H1 (cell line): Measurements from ENCODE around the gene AHRR. TPM values are rescaled to one million over a fixed set of nuclear protein-coding genes. Genes with fewer than 3 reads are reported as not detected.

ENCODE experiments used
- CTCF ChIA-PET: fragments of 300-600 bp; sonication (Branson Sonifier 250); formaldehyde crosslinking; loops from one replicate; lab custom pipeline; 2021; ENCODE audit not compliant: partially characterized antibody; lab: Charles Lee
- POLR2A ChIA-PET: fragments of 300-600 bp; sonication (Branson Sonifier 250); formaldehyde crosslinking; loops from one replicate; lab custom pipeline; 2021; ENCODE audit warnings: inconsistent platforms; ENCODE audit not compliant: partially characterized antibody; lab: Charles Lee
- DNase-seq, 2 experiments: peaks; one replicate each; pipeline versions ENCODE4 v3.0.0 to v3.0.0-alpha.2; 2010 to 2022; ENCODE audit warnings: low spot score in 2 of 2, low read depth in 1 of 2, mixed read lengths in 1 of 2
- FAIRE-seq: peaks from 2 replicates; lab custom pipeline; 2011; peaks lifted over from hg19 to GRCh38; lab: Jason Lieb, UNC
- H2AFZ ChIP-seq: 2 replicates; pipeline ENCODE4 v1.8.1; 2012; ENCODE audit warnings: low read length, inconsistent platforms
- H2AK5ac ChIP-seq: 2 replicates; pipeline ENCODE4 v1.6.1; 2013; ENCODE audit warnings: low read depth, low read length
- H2BK120ac ChIP-seq: replicated peaks from 2 replicates; pipeline ENCODE3; 2013; ENCODE audit warnings: low read depth, low read length, inconsistent platforms
- H2BK12ac ChIP-seq: 2 replicates; pipeline ENCODE4 v1.6.1; 2013; ENCODE audit warnings: low read depth, low read length
- H2BK15ac ChIP-seq: 2 replicates; pipeline ENCODE4 v1.6.1; 2013; ENCODE audit warnings: low read length
- H2BK20ac ChIP-seq: 2 replicates; pipeline ENCODE4 v1.6.1; 2013; ENCODE audit warnings: low read length
- H2BK5ac ChIP-seq: 2 replicates; pipeline ENCODE4 v1.6.1; 2013; ENCODE audit warnings: low read depth, low read length
- H3K14ac ChIP-seq: 2 replicates; pipeline ENCODE4 v1.6.1; 2013; ENCODE audit warnings: inconsistent platforms; ENCODE audit not compliant: insufficient read length
- H3K18ac ChIP-seq: 2 replicates; pipeline ENCODE4 v1.6.1; 2013; ENCODE audit warnings: low read length; ENCODE audit errors: extremely low read depth
- H3K23ac ChIP-seq: 2 replicates; pipeline ENCODE4 v1.6.1; 2013; ENCODE audit warnings: inconsistent platforms; ENCODE audit not compliant: insufficient read length
- H3K23me2 ChIP-seq: 2 replicates; pipeline ENCODE4 v1.6.1; 2013; ENCODE audit warnings: low read depth, low read length
- H3K27ac ChIP-seq: 2 replicates; pipeline ENCODE4 v1.6.1; 2011; ENCODE audit warnings: low read depth, low read length, inconsistent platforms
- H3K27me3 ChIP-seq, 4 experiments: replicated peaks in 1 of 4; 1 replicate in 1 of 4; 2 replicates in 3 of 4; pipeline versions ENCODE4 v1.6.1 to v1.8.1; 2011 to 2013; ENCODE audit warnings: low read length in 3 of 4, mild to moderate bottlenecking in 3 of 4, inconsistent platforms in 2 of 4, mixed read lengths in 2 of 4, moderate library complexity in 1 of 4; ENCODE audit not compliant: control insufficient read depth in 3 of 4, insufficient read depth in 3 of 4; ENCODE audit errors: extremely low read depth in 1 of 4
- H3K36me3 ChIP-seq, 4 experiments: 2 replicates each; pipeline versions ENCODE4 v1.6.1 to v1.8.1; 2011 to 2013; ENCODE audit warnings: mild to moderate bottlenecking in 4 of 4, low read length in 3 of 4, moderate library complexity in 2 of 4, control low read depth in 1 of 4, inconsistent platforms in 1 of 4; ENCODE audit not compliant: insufficient read depth in 4 of 4, control insufficient read depth in 2 of 4
- H3K4ac ChIP-seq: replicated peaks from 2 replicates; pipeline ENCODE3; 2013; ENCODE audit warnings: low read length, low read depth, mixed read lengths, inconsistent platforms; ENCODE audit not compliant: insufficient read length
- H3K4me1 ChIP-seq, 4 experiments: replicated peaks in 1 of 4; 1 replicate in 1 of 4; 2 replicates in 3 of 4; pipeline versions ENCODE4 v1.6.1 to v1.8.1; 2011 to 2013; ENCODE audit warnings: low read length in 3 of 4, inconsistent platforms in 2 of 4, mixed read lengths in 1 of 4; ENCODE audit not compliant: insufficient read depth in 4 of 4, control insufficient read depth in 3 of 4
- H3K4me2 ChIP-seq, 2 experiments: 2 replicates each; pipeline versions ENCODE4 v1.6.1 to v1.8.1; 2011 to 2013; ENCODE audit warnings: low read depth in 2 of 2, low read length in 2 of 2, control low read depth in 1 of 2, inconsistent platforms in 1 of 2, mild to moderate bottlenecking in 1 of 2; ENCODE audit not compliant: insufficient read depth in 1 of 2
- H3K4me3 ChIP-seq, 4 experiments: fragments of 200-600, 300-600 bp in 1 of 4; sonication (generic), shearing (Covaris generic), sonication (Bioruptor Twin) in 1 of 4; 2 replicates each; pipeline versions ENCODE4 v1.5.1 to v1.8.1; 2011 to 2016; ENCODE audit warnings: low read length in 4 of 4, low read depth in 3 of 4, control low read depth in 2 of 4, inconsistent platforms in 2 of 4, mild to moderate bottlenecking in 2 of 4, mixed read lengths in 1 of 4, moderate library complexity in 1 of 4; ENCODE audit not compliant: insufficient read depth in 2 of 4; ENCODE audit errors: extremely low read depth in 1 of 4
- H3K56ac ChIP-seq: replicated peaks from 2 replicates; pipeline ENCODE3; 2013; ENCODE audit warnings: low read depth, mild to moderate bottlenecking, mixed read lengths, low read length, inconsistent platforms; ENCODE audit not compliant: insufficient read length
- H3K79me1 ChIP-seq: 2 replicates; pipeline ENCODE4 v1.6.1; 2013; ENCODE audit warnings: low read depth, low read length, control low read depth
- H3K79me2 ChIP-seq, 2 experiments: 2 replicates each; pipeline versions ENCODE4 v1.6.1 to v1.8.1; 2012 to 2013; ENCODE audit warnings: low read length in 2 of 2, mild to moderate bottlenecking in 2 of 2, inconsistent platforms in 1 of 2; ENCODE audit not compliant: insufficient read depth in 2 of 2, control insufficient read depth in 1 of 2
- H3K9ac ChIP-seq, 4 experiments: replicated peaks in 1 of 4; 1 replicate in 1 of 4; 2 replicates in 3 of 4; pipeline versions ENCODE4 v1.6.1 to v1.8.1; 2011 to 2013; ENCODE audit warnings: low read depth in 3 of 4, low read length in 3 of 4, control low read depth in 2 of 4, mild to moderate bottlenecking in 2 of 4, moderate library complexity in 2 of 4, inconsistent platforms in 1 of 4; ENCODE audit errors: extremely low read depth in 1 of 4
- H3K9me3 ChIP-seq, 2 experiments: 2 replicates each; pipeline versions ENCODE4 v1.6.1 to v1.8.1; 2012 to 2013; ENCODE audit warnings: mild to moderate bottlenecking in 2 of 2, moderate library complexity in 2 of 2, control low read depth in 1 of 2, inconsistent platforms in 1 of 2, low read depth in 1 of 2, low read length in 1 of 2, mixed read lengths in 1 of 2; ENCODE audit not compliant: insufficient read depth in 2 of 2
- H4K20me1 ChIP-seq, 2 experiments: replicated peaks in 1 of 2; 2 replicates each; pipeline versions ENCODE3 to v1.8.1; 2011 to 2013; ENCODE audit warnings: inconsistent platforms in 2 of 2, low read length in 2 of 2, mild to moderate bottlenecking in 1 of 2; ENCODE audit not compliant: insufficient read depth in 2 of 2, control insufficient read depth in 1 of 2
- H4K5ac ChIP-seq: 2 replicates; pipeline ENCODE4 v1.6.1; 2013; ENCODE audit warnings: low read length, low read depth, mixed read lengths, inconsistent platforms; ENCODE audit not compliant: insufficient read length
- H4K8ac ChIP-seq: 2 replicates; pipeline ENCODE4 v1.8.0; 2013; ENCODE audit warnings: mild to moderate bottlenecking, moderate library complexity, low read length, inconsistent platforms; ENCODE audit not compliant: insufficient read depth; ENCODE audit errors: extremely low read depth
- H4K91ac ChIP-seq: replicated peaks from 2 replicates; pipeline ENCODE3; 2013; ENCODE audit warnings: low read length, mixed read lengths, inconsistent platforms; ENCODE audit not compliant: insufficient read length
- MAX ChIP-seq: IDR thresholded peaks from 2 replicates; pipeline ENCODE4 v1.6.1; 2012; ENCODE audit warnings: inconsistent platforms
- NANOG ChIP-seq: IDR thresholded peaks from 2 replicates; pipeline ENCODE4 v1.6.1; 2011; ENCODE audit warnings: low read length, low read depth, mild to moderate bottlenecking, inconsistent platforms; ENCODE audit not compliant: insufficient read depth, poor library complexity, severe bottlenecking
- RFX5 ChIP-seq: IDR thresholded peaks from 2 replicates; pipeline ENCODE4 v1.6.1; 2011; ENCODE audit warnings: low read depth, low read length, improper control_type of control experiment, borderline replicate concordance
- SAP30 ChIP-seq: fragments of 300-600 bp; sonication (generic); IDR thresholded peaks from 2 replicates; pipeline ENCODE4 v1.7.1; 2012; ENCODE audit warnings: low read length, moderate library complexity, mild to moderate bottlenecking, inconsistent platforms; ENCODE audit not compliant: insufficient read depth, insufficient replicate concordance
- SP1 ChIP-seq: IDR thresholded peaks from 2 replicates; pipeline ENCODE4 v1.6.1; 2011; ENCODE audit warnings: low read depth, low read length
- TAF7 ChIP-seq: optimal IDR thresholded peaks from 2 replicates; pipeline ENCODE3; 2011; ENCODE audit warnings: low read depth, mild to moderate bottlenecking, inconsistent platforms, low read length, moderate library complexity, borderline replicate concordance
- WGBS, 2 experiments: shearing (Covaris generic) in 1 of 2; methylation state at CpG; one replicate each; pipeline versions ENCODE4 v1.1.6 to v1.1.7; 2013 to 2015; ENCODE audit warnings: low lambda C conversion rate in 2 of 2, mixed read lengths in 2 of 2, inconsistent platforms in 1 of 2, low coverage in 1 of 2, missing lambda C conversion rate in 1 of 2; ENCODE audit not compliant: insufficient replicate concordance in 2 of 2, insufficient coverage in 1 of 2, insufficient read length in 1 of 2; ENCODE audit errors: extremely low coverage in 1 of 2, missing lambda C conversion rate in 1 of 2; 5-methylcytosine and 5-hydroxymethylcytosine counted together
- polyA plus RNA-seq, 7 experiments: library from polyadenylated mRNA; depleted of rRNA in 3 of 7; stranded (reverse) in 5 of 7; unstranded in 2 of 7; fragments of >200 nt in 5 of 7; fragments of 200-250 nt in 2 of 7; gene quantifications; 1 replicate in 5 of 7; 2 replicates in 1 of 7; 4 replicates in 1 of 7; pipeline versions ENCODE4 v1.2.1 to v1.2.3, GENCODE V29; 2011 to 2013; ENCODE audit warnings: missing spikeins in 2 of 7, mixed read lengths in 2 of 7
- total RNA-seq: library from RNA; stranded (reverse); fragmentation: NEBNext Ultra II Directional; extraction: Animal tissue kit (Norgen Biotek cat#: 25700); gene quantifications from 2 replicates; pipeline ENCODE4 v1.2.1, GENCODE V29; 2021
- TF ChIP-seq, protein P1 (sequence below), 3 experiments: IDR thresholded peaks; 1 replicate in 2 of 3; 2 replicates in 1 of 3; pipeline versions ENCODE4 v1.5.1 to v1.6.1; 2011; ENCODE audit warnings: low read length in 3 of 3, mild to moderate bottlenecking in 3 of 3, inconsistent platforms in 2 of 3, low read depth in 1 of 3, moderate library complexity in 1 of 3; ENCODE audit not compliant: insufficient read depth in 1 of 3; ENCODE audit errors: control extremely low read depth in 1 of 3

The AHRR gene
- total and polyA plus RNA-seq, 2 of the 8 experiments (the other 6 are each of a cell fraction or from before 2014, with no cell fraction given), result 0.41 to 0.80 TPM

- ChIA-PET POLR2A (interaction anchor here (2.7 kb wide), 1 partner anchor 11 kb away, joined by 8 read pairs; no protein-coding TSS in a partner anchor), CTCF (interaction anchor here (0.6 to 1.7 kb wide), 8 partner anchors 31 to 133 kb away, joined by 3 to 9 read pairs (median 3); partner anchors contain the start of gene PDCD6)
- Histone ChIP-seq H3K4me2 (no peak overlapping the region), H3K18ac (no peak overlapping the region), H3K14ac (no peak overlapping the region), H3K36me3 (peaks cover 0 to 7% (median 3%) of the 10 kb centered on the region in 4 experiments; a peak in 2 of 8 replicates), H3K56ac (no peak overlapping the region), H2BK5ac (no peak overlapping the region; the same call in 1 of the 2 replicates), H2BK12ac (no peak overlapping the region), H3K4ac (no peak overlapping the region), H2BK15ac (no peak overlapping the region), H3K23me2 (no peaks in the 10 kb centered on the region), H4K20me1 (peaks cover 4 to 7% of the 10 kb centered on the region in 2 experiments), H3K9ac (no peak overlapping the region), H2AK5ac (no peak overlapping the region), H3K9me3 (no peaks in the 10 kb centered on the region)
- DNase-seq, result no peak
- TF ChIP-seq, protein P1, sequence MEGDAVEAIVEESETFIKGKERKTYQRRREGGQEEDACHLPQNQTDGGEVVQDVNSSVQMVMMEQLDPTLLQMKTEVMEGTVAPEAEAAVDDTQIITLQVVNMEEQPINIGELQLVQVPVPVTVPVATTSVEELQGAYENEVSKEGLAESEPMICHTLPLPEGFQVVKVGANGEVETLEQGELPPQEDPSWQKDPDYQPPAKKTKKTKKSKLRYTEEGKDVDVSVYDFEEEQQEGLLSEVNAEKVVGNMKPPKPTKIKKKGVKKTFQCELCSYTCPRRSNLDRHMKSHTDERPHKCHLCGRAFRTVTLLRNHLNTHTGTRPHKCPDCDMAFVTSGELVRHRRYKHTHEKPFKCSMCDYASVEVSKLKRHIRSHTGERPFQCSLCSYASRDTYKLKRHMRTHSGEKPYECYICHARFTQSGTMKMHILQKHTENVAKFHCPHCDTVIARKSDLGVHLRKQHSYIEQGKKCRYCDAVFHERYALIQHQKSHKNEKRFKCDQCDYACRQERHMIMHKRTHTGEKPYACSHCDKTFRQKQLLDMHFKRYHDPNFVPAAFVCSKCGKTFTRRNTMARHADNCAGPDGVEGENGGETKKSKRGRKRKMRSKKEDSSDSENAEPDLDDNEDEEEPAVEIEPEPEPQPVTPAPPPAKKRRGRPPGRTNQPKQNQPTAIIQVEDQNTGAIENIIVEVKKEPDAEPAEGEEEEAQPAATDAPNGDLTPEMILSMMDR (IDR thresholded peaks at IDR 0.05; ENCODE audit: control extremely low read depth in 1 of 3, insufficient read depth in 1 of 3, low read depth in 1 of 3, low read length in 3 of 3), result no peak
- TF ChIP-seq RFX5 (no peak), SAP30 (no peak), MAX (no peak), TAF7 (no peak), SP1 (no peak), NANOG (no peak)
- TF ChIP-seq, all 59 proteins: peak for 0
- peaks cover 0 to 7% of the 10 kb centered on the region in 2 experiments; a peak in 1 of 4 replicates for H3K79me2 ChIP-seq
- H4K91ac ChIP-seq, result no peak overlapping the region
- no peak overlapping the region for H2BK120ac ChIP-seq
- H4K5ac ChIP-seq, result no peak overlapping the region
- H2AFZ ChIP-seq, result no peak overlapping the region
- H3K79me1 ChIP-seq, result peaks cover 5% of the 10 kb centered on the region
- peaks cover 0 to 5% (median 1%) of the 10 kb centered on the region in 4 experiments; a peak in 4 of 7 replicates for H3K4me1 ChIP-seq
- H4K8ac ChIP-seq, result no peak overlapping the region
- H3K23ac ChIP-seq, result no peak overlapping the region
- WGBS, 2 experiments, result 90% methylated on average over 7 of the region's 7 CpGs; no CpG with 5 or more reads in 1 of the 2 experiments
- H3K4me3 ChIP-seq, result no peak overlapping the region
- no peak overlapping the region for H2BK20ac ChIP-seq
- no peak for FAIRE-seq
- H3K27ac ChIP-seq, result no peak overlapping the region
- no peaks in the 10 kb centered on the region for H3K27me3 ChIP-seq
Measured at GRCh38 chr5:313265-313664, 8.2 kb upstream of the AHRR start.
